ES-I3 (cell line): ENCODE measurements around the gene SSBP3.

Source experiments
- H3K36me3 ChIP-seq: 2 replicates; pipeline ENCODE4 v1.6.1; 2013; ENCODE audit warnings: mild to moderate bottlenecking, low read length, control low read depth, moderate library complexity; ENCODE audit not compliant: insufficient read depth
- H3K4me1 ChIP-seq: 2 replicates; pipeline ENCODE4 v1.6.1; 2013; ENCODE audit warnings: mild to moderate bottlenecking, control low read depth, low read length; ENCODE audit not compliant: insufficient read depth
- H3K9ac ChIP-seq: 2 replicates; pipeline ENCODE4 v1.6.1; 2013; ENCODE audit warnings: low read depth, mild to moderate bottlenecking, low read length, moderate library complexity
- H3K9me3 ChIP-seq: 2 replicates; pipeline ENCODE4 v1.6.1; 2013; ENCODE audit warnings: mild to moderate bottlenecking, low read length, moderate library complexity; ENCODE audit not compliant: control insufficient read depth, insufficient read depth

The SSBP3 gene

GRCh38 chr1:54324251-54325140, 81.7 kb downstream of the SSBP3 start:
- no peaks in the 10 kb centered on the region for H3K36me3 ChIP-seq
- H3K9ac ChIP-seq: no peak overlapping the region
- no peaks in the 10 kb centered on the region for H3K9me3 ChIP-seq
- peaks cover 59% of the 10 kb centered on the region for H3K4me1 ChIP-seq

- no peak overlapping the region for H3K9ac ChIP-seq
- H3K4me1 ChIP-seq: peaks cover 59% of the 10 kb centered on the region
- H3K36me3 ChIP-seq: no peaks in the 10 kb centered on the region
- H3K9me3 ChIP-seq: no peaks in the 10 kb centered on the region
Observed at GRCh38 chr1:54323921-54324250, 82.3 kb downstream of the SSBP3 start.

DNA sequence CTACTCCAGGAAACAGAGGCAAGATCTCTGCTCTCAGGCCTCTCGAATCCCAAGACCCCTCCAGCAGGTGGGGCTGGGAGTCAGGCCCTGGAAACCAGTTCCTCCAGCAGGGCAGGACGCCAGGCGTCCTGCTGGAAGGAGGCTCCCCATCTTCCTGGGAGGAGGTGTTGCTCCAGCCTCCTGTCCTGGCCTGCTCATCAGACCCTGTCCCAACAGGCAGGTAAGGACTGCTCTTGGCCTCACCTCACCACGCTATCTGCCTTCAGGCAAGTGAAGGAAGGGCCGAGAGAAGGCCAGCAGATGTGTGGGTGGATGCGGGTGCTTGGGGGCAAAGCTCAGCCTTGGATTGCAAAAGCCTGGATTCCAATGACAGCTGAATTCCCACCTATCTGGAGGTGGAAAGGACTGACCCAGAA, 82.9 kb downstream of the SSBP3 start:
- peaks cover 55% of the 10 kb centered on the region for H3K4me1 ChIP-seq
- no peaks in the 10 kb centered on the region for H3K9me3 ChIP-seq
- no peak overlapping the region for H3K9ac ChIP-seq
- H3K36me3 ChIP-seq: no peaks in the 10 kb centered on the region

GRCh38 chr1:54318246-54318814, 87.9 kb downstream of the SSBP3 start:
- H3K9me3 ChIP-seq: no peaks in the 10 kb centered on the region
- no peak overlapping the region for H3K9ac ChIP-seq
- peaks cover 30% of the 10 kb centered on the region for H3K4me1 ChIP-seq
- H3K36me3 ChIP-seq: no peaks in the 10 kb centered on the region

DNA sequence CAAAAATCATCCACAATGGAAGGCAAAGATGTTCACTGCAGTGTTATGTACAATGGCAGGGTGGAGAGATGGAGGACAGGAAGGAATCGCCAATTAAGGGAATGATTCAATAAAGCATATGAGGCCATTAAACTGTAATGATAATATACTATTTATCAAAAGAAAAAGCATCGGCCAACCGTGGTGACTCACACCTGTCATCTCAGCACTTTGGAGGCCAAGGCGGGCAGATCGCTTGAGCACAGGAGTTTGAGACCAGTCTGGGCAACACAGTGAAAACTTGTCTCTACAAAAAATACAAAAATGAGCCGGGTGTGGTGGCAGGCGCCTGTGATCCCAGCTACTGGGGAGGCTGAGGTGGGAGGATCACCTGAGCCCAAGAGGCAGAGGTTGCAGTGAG, 89.1 kb downstream of the SSBP3 start:
- Histone ChIP-seq H3K4me1 (peaks cover 31% of the 10 kb centered on the region), H3K36me3 (no peaks in the 10 kb centered on the region), H3K9me3 (no peaks in the 10 kb centered on the region), H3K9ac (no peak overlapping the region)

DNA sequence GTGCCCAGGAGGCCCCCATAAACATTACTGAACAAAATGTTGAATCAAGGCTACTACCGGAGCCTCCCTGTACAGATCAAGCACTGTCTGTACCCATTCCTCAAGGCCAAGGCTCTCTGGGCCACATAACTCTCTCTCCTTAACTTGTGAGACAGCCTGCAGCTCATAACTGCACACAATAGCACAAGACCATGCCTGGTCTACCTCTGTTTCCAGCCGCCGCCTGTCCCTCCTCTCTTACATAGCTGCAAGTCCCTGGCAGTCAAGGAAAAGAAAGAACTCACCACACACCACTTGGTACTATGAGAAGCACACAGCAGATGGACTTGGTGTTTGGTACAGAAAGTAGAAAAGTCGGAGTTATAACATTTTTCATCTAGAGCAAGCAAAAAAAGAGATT, 91.1 kb downstream of the SSBP3 start:
- H3K4me1 ChIP-seq: peaks cover 47% of the 10 kb centered on the region
- no peaks in the 10 kb centered on the region for H3K36me3 ChIP-seq
- no peak overlapping the region for H3K9ac ChIP-seq
- no peaks in the 10 kb centered on the region for H3K9me3 ChIP-seq

DNA sequence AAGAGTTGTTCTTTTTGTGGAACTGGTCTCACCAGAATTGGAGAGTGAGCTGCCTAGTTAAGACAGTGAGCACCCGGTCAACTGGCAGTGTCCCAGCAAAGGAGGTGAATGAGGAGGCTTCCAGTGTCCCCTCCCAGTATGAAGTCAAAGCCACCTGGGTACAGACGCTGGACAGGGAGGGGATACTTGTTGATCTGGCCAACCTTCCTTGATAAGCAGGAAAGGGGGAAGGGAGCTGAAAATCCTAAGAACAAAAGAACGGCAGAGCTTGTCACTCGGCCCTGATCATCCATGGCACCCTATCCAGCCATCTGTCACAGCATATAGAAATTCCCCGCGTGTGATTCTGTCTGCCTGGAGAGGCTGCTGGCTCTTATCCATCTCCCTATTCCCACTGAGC, 91.5 kb downstream of the SSBP3 start:
- H3K36me3 ChIP-seq: no peaks in the 10 kb centered on the region
- peaks cover 51% of the 10 kb centered on the region for H3K4me1 ChIP-seq
- H3K9me3 ChIP-seq: no peaks in the 10 kb centered on the region
- no peak overlapping the region for H3K9ac ChIP-seq

DNA sequence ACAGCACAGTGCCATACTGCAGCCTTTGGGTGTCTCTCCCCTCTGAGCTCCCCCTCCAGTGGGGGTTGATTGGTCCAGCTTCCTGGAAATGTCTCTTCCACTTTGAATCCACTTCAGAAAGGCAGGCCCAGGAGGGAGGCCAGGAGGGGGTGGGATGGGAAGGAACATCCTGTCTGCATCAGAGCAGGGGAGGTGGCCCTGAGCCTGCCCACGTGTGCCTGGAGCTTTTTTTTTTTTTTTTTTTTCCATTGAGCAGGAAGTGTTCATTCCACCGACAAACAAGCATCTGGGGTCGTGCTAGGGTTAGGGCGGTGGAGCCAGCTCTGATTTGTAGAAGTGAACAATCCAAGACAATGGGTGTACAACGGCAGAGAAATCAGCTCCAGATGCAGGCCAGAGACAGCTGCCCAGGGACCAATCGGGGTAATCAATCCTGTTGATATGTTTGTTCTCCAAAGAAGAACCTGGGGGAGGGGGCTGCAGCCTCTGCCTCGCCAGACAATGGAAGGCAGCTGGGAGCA, 93.3 kb downstream of the SSBP3 start:
- H3K9me3 ChIP-seq: no peaks in the 10 kb centered on the region
- peaks cover 55% of the 10 kb centered on the region for H3K4me1 ChIP-seq
- no peaks in the 10 kb centered on the region for H3K36me3 ChIP-seq
- no peak overlapping the region for H3K9ac ChIP-seq

- Histone ChIP-seq H3K4me1 (peaks cover 55% of the 10 kb centered on the region), H3K9ac (no peak overlapping the region; the same call in 1 of the 2 replicates), H3K36me3 (no peaks in the 10 kb centered on the region), H3K9me3 (no peaks in the 10 kb centered on the region)
Observed at GRCh38 chr1:54311506-54311905, 94.7 kb downstream of the SSBP3 start.

DNA sequence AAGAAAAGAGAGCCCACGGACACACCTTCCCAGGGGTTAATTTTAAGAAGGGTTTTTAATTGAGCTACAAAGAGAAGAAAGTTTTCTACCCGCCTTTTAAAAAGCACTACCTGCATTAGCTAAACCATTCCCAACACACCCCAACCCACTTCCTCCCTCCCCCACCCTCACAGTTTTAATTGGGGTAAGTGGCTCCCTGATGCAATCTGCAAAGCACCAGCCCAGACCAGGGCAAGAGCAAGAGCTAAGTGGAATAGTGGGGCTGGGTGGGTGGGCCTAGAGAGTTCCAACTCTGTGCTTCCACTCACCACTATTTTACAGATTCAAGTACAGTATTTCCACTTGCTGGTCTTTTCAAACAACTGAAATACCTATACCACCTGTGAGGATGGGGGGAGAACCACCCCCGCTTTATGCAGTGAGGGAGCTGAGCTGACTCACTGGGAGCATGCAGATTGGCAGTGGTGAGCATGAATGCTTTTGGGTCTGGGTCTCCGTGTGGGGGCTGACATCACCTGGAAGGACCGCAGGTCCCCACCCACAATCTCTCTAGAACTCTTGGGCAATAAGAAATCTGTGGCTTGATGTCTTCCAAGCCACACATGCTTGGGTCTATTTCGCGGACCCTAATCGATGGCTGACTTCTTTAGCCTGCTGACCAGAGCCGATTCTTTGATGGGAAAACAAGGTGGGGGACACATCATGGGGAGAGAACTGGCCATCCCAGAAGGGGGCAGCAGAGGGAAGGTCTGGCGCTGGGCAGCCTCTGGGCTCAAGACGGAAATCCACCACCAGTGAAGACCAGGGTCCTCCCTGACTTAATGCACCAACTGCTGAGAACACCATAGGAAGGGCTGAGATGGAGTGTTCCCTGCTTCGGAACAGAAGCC, 95.5 kb downstream of the SSBP3 start:
- peak overlapping the region; percentile 22 for H3K9ac ChIP-seq
- H3K4me1 ChIP-seq: peaks cover 55% of the 10 kb centered on the region
- H3K9me3 ChIP-seq: no peaks in the 10 kb centered on the region
- no peaks in the 10 kb centered on the region for H3K36me3 ChIP-seq

- H3K36me3 ChIP-seq: no peaks in the 10 kb centered on the region
- peaks cover 52% of the 10 kb centered on the region for H3K4me1 ChIP-seq
- H3K9me3 ChIP-seq: no peaks in the 10 kb centered on the region
- peak overlapping the region; percentile 21; the same call in 1 of the 2 replicates for H3K9ac ChIP-seq
Observed at GRCh38 chr1:54309631-54310366, 96.4 kb downstream of the SSBP3 start.

GRCh38 chr1:54307305-54307704, 98.9 kb downstream of the SSBP3 start:
- Histone ChIP-seq H3K4me1 (peaks cover 35% of the 10 kb centered on the region), H3K36me3 (no peaks in the 10 kb centered on the region), H3K9ac (no peak overlapping the region), H3K9me3 (no peaks in the 10 kb centered on the region)

DNA sequence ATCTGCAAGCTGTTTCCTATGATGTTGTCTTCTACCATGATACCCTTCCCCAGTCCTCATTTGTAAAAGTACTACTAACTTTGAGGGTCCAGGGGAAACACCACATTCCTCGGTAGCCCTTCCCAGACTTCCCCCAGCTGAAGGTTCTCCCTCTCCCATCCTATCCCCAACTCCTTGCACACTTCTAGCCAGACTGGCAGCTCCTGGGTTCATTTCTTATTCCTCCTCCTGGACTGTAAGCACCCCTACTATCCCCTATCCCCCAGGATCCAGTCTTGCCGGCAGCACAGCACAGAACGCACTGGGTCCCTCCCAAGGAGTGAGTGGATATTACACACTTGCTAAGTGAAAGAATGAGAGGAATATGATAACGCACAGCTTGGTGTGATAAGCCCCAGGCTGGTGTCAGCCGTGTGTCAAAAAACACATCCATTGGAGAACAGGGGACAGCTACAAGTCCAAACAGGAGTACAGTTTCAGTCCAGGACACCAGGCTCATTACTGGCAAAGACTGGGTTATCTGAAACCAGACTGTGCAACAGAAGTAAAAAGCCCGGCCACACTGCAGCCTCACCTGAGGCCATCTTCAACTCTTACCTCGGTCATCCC, 100.2 kb downstream of the SSBP3 start:
- peaks cover 25% of the 10 kb centered on the region for H3K4me1 ChIP-seq
- no peaks in the 10 kb centered on the region for H3K36me3 ChIP-seq
- H3K9me3 ChIP-seq: no peaks in the 10 kb centered on the region
- H3K9ac ChIP-seq: no peak overlapping the region
